Endothelial cell of umbilical vein (primary cell): Measurements from ENCODE around the gene CD24. TPM values are rescaled to one million over a fixed set of nuclear protein-coding genes. Genes with fewer than 3 reads are reported as not detected.

Experiments
- BruUV-seq: library from RNA; stranded (reverse); fragments of 400-500 nt; replicated peaks from 2 replicates; lab custom pipeline; 2021; lab: Mats Ljungman, UMichigan
- CTCF ChIA-PET: fragments of 300-600, 350-600 bp; sonication (Branson Sonifier 250); formaldehyde crosslinking; loops from one replicate; lab custom pipeline; 2021; ENCODE audit warnings: antibody characterized with exemption, inconsistent platforms; lab: Charles Lee
- POLR2A ChIA-PET: fragments of 300-600, 350-600 bp; sonication (Branson Sonifier 250); formaldehyde crosslinking; loops from one replicate; lab custom pipeline; 2021; ENCODE audit warnings: antibody characterized with exemption, inconsistent platforms; lab: Charles Lee
- DNase-seq: peaks from one replicate; pipeline ENCODE4 v3.0.0-alpha.2; 2011; ENCODE audit warnings: low read depth, low spot score
- FAIRE-seq: peaks from 2 replicates; lab custom pipeline; 2011; peaks lifted over from hg19 to GRCh38; lab: Jason Lieb, UNC
- H2AFZ ChIP-seq: 2 replicates; pipeline ENCODE4 v1.6.0; 2012; ENCODE audit warnings: low read depth, low read length, control low read depth, inconsistent platforms
- H3K27ac ChIP-seq: 2 replicates; pipeline ENCODE4 v1.5.1; 2011; ENCODE audit warnings: low read depth, mild to moderate bottlenecking, control low read depth, low read length, moderate library complexity; ENCODE audit not compliant: insufficient read depth
- H3K27me3 ChIP-seq, 2 experiments: 2 replicates each; pipeline versions ENCODE4 v1.6.0 to v1.6.1; 2011; ENCODE audit warnings: low read length in 2 of 2, mixed read lengths in 1 of 2; ENCODE audit not compliant: control insufficient read depth in 2 of 2, insufficient read depth in 2 of 2
- H3K36me3 ChIP-seq, 2 experiments: 2 replicates in 1 of 2; 3 replicates in 1 of 2; pipeline ENCODE4 v1.5.1; 2011; ENCODE audit warnings: low read length in 2 of 2, mild to moderate bottlenecking in 1 of 2, moderate library complexity in 1 of 2; ENCODE audit not compliant: control insufficient read depth in 2 of 2, insufficient read depth in 2 of 2; ENCODE audit errors: extremely low read depth in 1 of 2
- H3K4me1 ChIP-seq: 3 replicates; pipeline ENCODE4 v1.5.1; 2011; ENCODE audit warnings: mild to moderate bottlenecking, low read length; ENCODE audit not compliant: control insufficient read depth, insufficient read depth; ENCODE audit errors: extremely low read depth
- H3K4me2 ChIP-seq: 2 replicates; pipeline ENCODE4 v1.6.1; 2011; ENCODE audit warnings: low read length, control low read depth, mixed read lengths; ENCODE audit not compliant: insufficient read depth
- H3K4me3 ChIP-seq, 3 experiments: fragments of 200-600 bp in 1 of 3; sonication (generic), shearing (Covaris generic) in 1 of 3; replicated peaks in 1 of 3; 2 replicates each; pipeline ENCODE4 v1.5.1; 2011 to 2016; ENCODE audit warnings: control low read depth in 3 of 3, low read length in 3 of 3, mild to moderate bottlenecking in 2 of 3, inconsistent platforms in 1 of 3, low read depth in 1 of 3, moderate library complexity in 1 of 3; ENCODE audit not compliant: insufficient read depth in 1 of 3
- H3K79me2 ChIP-seq: 2 replicates; pipeline ENCODE4 v1.6.0; 2012; ENCODE audit warnings: low read length, inconsistent platforms; ENCODE audit not compliant: control insufficient read depth, insufficient read depth
- H3K9ac ChIP-seq: replicated peaks from 2 replicates; pipeline ENCODE3; 2011; ENCODE audit warnings: low read length, control low read depth; ENCODE audit not compliant: insufficient read depth; ENCODE audit errors: extremely low read depth
- H3K9me1 ChIP-seq: replicated peaks from 3 replicates; pipeline ENCODE4 v1.6.0; 2011; ENCODE audit warnings: mild to moderate bottlenecking, low read length; ENCODE audit not compliant: control insufficient read depth, insufficient read depth; ENCODE audit errors: extremely low read depth
- H3K9me3 ChIP-seq: replicated peaks from 2 replicates; pipeline ENCODE4 v1.5.1; 2012; ENCODE audit warnings: low read length, inconsistent platforms; ENCODE audit not compliant: control insufficient read depth, insufficient read depth
- H4K20me1 ChIP-seq: replicated peaks from 2 replicates; pipeline ENCODE3; 2011; ENCODE audit warnings: mild to moderate bottlenecking, low read length; ENCODE audit not compliant: control insufficient read depth, insufficient read depth; ENCODE audit errors: extremely low read depth
- CTCF ChIP-seq, 2 donors: IDR thresholded peaks; 1 replicate in 1 of 2; 2 replicates in 1 of 2; pipeline ENCODE4 v1.5.1; 2011; ENCODE audit warnings: low read length in 2 of 2, mild to moderate bottlenecking in 2 of 2, moderate library complexity in 2 of 2, control low read depth in 1 of 2, inconsistent platforms in 1 of 2, low read depth in 1 of 2; ENCODE audit not compliant: insufficient read depth in 1 of 2; ENCODE audit errors: extremely low read depth in 1 of 2
- EZH2 ChIP-seq: IDR thresholded peaks from 2 replicates; pipeline ENCODE4 v1.6.1; 2012; ENCODE audit warnings: borderline replicate concordance, low read depth, mild to moderate bottlenecking, moderate library complexity, low read length, inconsistent platforms; ENCODE audit not compliant: severe bottlenecking
- FOS ChIP-seq: IDR thresholded peaks from 2 replicates; pipeline ENCODE4 v1.6.1; 2011; ENCODE audit warnings: mild to moderate bottlenecking, low read length, moderate library complexity, borderline replicate concordance; ENCODE audit not compliant: insufficient read depth
- GATA2 ChIP-seq: IDR thresholded peaks from 2 replicates; pipeline ENCODE4 v1.7.0; 2011; ENCODE audit warnings: low read depth, mild to moderate bottlenecking, moderate library complexity, mixed read lengths, low read length; ENCODE audit not compliant: insufficient read length, insufficient read depth
- JUN ChIP-seq: IDR thresholded peaks from 2 replicates; pipeline ENCODE4 v1.6.1; 2011; ENCODE audit warnings: borderline replicate concordance, low read depth; ENCODE audit not compliant: insufficient read length, insufficient read depth
- MAX ChIP-seq: IDR thresholded peaks from 2 replicates; pipeline ENCODE4 v1.6.1; 2011; ENCODE audit not compliant: insufficient read depth, insufficient read length
- MYC ChIP-seq: IDR thresholded peaks from one replicate; pipeline ENCODE4 v1.6.1; 2011; ENCODE audit warnings: mild to moderate bottlenecking, low read depth, low read length
- POLR2A ChIP-seq: IDR thresholded peaks from 2 replicates; pipeline ENCODE4 v1.6.1; 2012; ENCODE audit warnings: low read depth, mild to moderate bottlenecking, control low read depth, low read length
- POLR2AphosphoS5 ChIP-seq: IDR thresholded peaks from 2 replicates; pipeline ENCODE4 v1.6.1; 2012; ENCODE audit warnings: low read depth, mild to moderate bottlenecking, control low read depth, low read length, moderate library complexity; ENCODE audit not compliant: insufficient read depth
- dilution Hi-C: fragments of 300-500 bp; cut with MboI; formaldehyde crosslinking; loops from one replicate; pipeline ENCODE4 v1.15.0; 2019; ENCODE audit warnings: low sequenced_read_pairs; ENCODE audit not compliant: extremely low pct_ligation_motif_present
- intact Hi-C: fragments of 100-400 bp; cut with micrococcal nuclease; formaldehyde crosslinking; loops from one replicate; pipeline ENCODE4 v1.10.0; 2022
- polyA plus RNA-seq, 4 experiments: library from polyadenylated mRNA; depleted of rRNA in 3 of 4; stranded (reverse) in 3 of 4; unstranded in 1 of 4; fragments of >200 nt; gene quantifications; 2 replicates each; pipeline versions ENCODE4 v1.2.1 to v1.2.3, GENCODE V29; 2011 to 2012; ENCODE audit warnings: missing spikeins in 1 of 4
- total RNA-seq: library from RNA; stranded (reverse); gene quantifications from 2 replicates; pipeline ENCODE4 v1.2.3, GENCODE V29; 2021

Gene CD24
- total and polyA plus RNA-seq, 2 donors (not counting 3 experiments of a cell fraction or from before 2014, with no cell fraction given): 2.5 to 10.2 TPM

- H2AFZ ChIP-seq: no peak overlapping the region
- no peaks in the 10 kb centered on the region for H3K36me3 ChIP-seq
- CTCF ChIA-PET: interaction anchor here (1.6 kb wide), 1 partner anchor 13 kb away, joined by 3 read pairs; no protein-coding TSS in a partner anchor
- no peaks in the 10 kb centered on the region for H3K27me3 ChIP-seq
- no peaks in the 10 kb centered on the region for H3K4me1 ChIP-seq
- FAIRE-seq: no peak
- intact Hi-C loops: no loop called here
- H3K4me3 ChIP-seq: no peak overlapping the region
- TF ChIP-seq FOS: no peak
- TF ChIP-seq GATA2: no peak
- TF ChIP-seq MAX: no peak
- no peak for TF ChIP-seq MYC
- TF ChIP-seq EZH2: no peak
- no peak for TF ChIP-seq POLR2AphosphoS5
- no peak for TF ChIP-seq CTCF (IDR thresholded peaks at IDR 0.05; ENCODE audit: extremely low read depth in 1 of 2, insufficient read depth in 1 of 2, low read depth in 1 of 2, low read length in 2 of 2)
- no peak for TF ChIP-seq POLR2A
- TF ChIP-seq JUN: no peak
- H4K20me1 ChIP-seq: no peaks in the 10 kb centered on the region
- no peak for DNase-seq
- no peaks in the 10 kb centered on the region for H3K9me3 ChIP-seq
- H3K9ac ChIP-seq: no peak overlapping the region
- no peaks in the 10 kb centered on the region for H3K79me2 ChIP-seq
- H3K27ac ChIP-seq: no peak overlapping the region
- dilution Hi-C loops: no loop called here
- BruUV-seq: no TSS peak
- H3K4me2 ChIP-seq: no peak overlapping the region
- no peaks in the 10 kb centered on the region for H3K9me1 ChIP-seq
- POLR2A ChIA-PET: no interaction called here
Observed at GRCh38 chr6:106966229-106966628, 8.3 kb downstream of the CD24 start.
